Panc1 (cell line): Measurements from ENCODE around the gene SRSF7.

ENCODE experiments used
- CTCF ChIP-seq: fragments of 450-650 bp; IDR thresholded peaks from 2 replicates; pipeline ENCODE4 v1.5.1; 2017; ENCODE audit warnings: mild to moderate bottlenecking
- POLR2AphosphoS5 ChIP-seq: IDR thresholded peaks from 2 replicates; pipeline ENCODE4 v1.6.1; 2012; ENCODE audit warnings: mild to moderate bottlenecking, low read depth, low read length, moderate library complexity
- REST ChIP-seq, 2 experiments: IDR thresholded peaks; 2 replicates each; pipeline ENCODE4 v1.6.1; 2011 to 2012; ENCODE audit warnings: low read depth in 2 of 2, control low read depth in 1 of 2, low read length in 1 of 2, mild to moderate bottlenecking in 1 of 2, moderate library complexity in 1 of 2; ENCODE audit not compliant: insufficient read depth in 1 of 2
- SIN3A ChIP-seq: IDR thresholded peaks from 2 replicates; pipeline ENCODE4 v1.6.1; 2012; ENCODE audit warnings: low read depth, mild to moderate bottlenecking, low read length, moderate library complexity, borderline replicate concordance; ENCODE audit not compliant: insufficient read depth
- TCF7L2 ChIP-seq: IDR thresholded peaks from 2 replicates; pipeline ENCODE4 v1.6.1; 2011; ENCODE audit warnings: mild to moderate bottlenecking, low read depth, low read length, inconsistent platforms

GRCh38 chr2:38739524-38739923 lies 11.6 kb downstream of the SRSF7 start:
- TF ChIP-seq CTCF (no peak), POLR2AphosphoS5 (no peak), TCF7L2 (no peak), SIN3A (no peak), REST (IDR thresholded peaks at IDR 0.05; ENCODE audit: insufficient read depth in 1 of 2, low read depth in 2 of 2, low read length in 1 of 2) (no peak)
